ENCODE data around the gene DIAPH2.

DNA sequence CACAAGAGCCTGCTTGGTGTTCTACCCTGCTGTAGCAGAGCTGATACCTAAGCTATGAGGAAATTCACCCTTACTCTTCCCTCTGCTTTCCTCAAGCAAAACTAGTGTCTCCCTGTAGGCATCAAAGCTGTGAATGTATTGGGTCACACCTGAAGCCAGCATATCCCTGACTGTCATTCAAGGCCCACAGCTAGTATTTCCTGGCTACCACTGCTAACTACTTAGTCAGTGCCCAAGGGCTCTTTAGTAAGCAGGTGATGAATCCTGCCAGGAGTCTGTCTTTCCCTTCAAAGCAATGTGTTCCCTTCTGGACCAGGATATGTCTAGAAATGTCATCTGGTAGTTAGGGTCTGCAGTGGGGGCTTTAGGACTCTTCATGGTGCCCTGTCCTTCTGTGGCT is 324.7 kb downstream of the DIAPH2 start:
- TF ChIP-seq FOS (IDR thresholded peaks at IDR 0.05; ENCODE audit: extremely low read depth, insufficient read length), result no peak
- no peak for TF ChIP-seq SIN3A (IDR thresholded peaks at IDR 0.05; ENCODE audit: borderline replicate concordance in 2 of 2, control insufficient read depth in 1 of 2, low read depth in 2 of 2, low read length in 2 of 2)
- TF ChIP-seq GATAD2B (IDR thresholded peaks at IDR 0.05; ENCODE audit: borderline replicate concordance), result no peak
- TF ChIP-seq, protein P1, sequence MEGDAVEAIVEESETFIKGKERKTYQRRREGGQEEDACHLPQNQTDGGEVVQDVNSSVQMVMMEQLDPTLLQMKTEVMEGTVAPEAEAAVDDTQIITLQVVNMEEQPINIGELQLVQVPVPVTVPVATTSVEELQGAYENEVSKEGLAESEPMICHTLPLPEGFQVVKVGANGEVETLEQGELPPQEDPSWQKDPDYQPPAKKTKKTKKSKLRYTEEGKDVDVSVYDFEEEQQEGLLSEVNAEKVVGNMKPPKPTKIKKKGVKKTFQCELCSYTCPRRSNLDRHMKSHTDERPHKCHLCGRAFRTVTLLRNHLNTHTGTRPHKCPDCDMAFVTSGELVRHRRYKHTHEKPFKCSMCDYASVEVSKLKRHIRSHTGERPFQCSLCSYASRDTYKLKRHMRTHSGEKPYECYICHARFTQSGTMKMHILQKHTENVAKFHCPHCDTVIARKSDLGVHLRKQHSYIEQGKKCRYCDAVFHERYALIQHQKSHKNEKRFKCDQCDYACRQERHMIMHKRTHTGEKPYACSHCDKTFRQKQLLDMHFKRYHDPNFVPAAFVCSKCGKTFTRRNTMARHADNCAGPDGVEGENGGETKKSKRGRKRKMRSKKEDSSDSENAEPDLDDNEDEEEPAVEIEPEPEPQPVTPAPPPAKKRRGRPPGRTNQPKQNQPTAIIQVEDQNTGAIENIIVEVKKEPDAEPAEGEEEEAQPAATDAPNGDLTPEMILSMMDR (IDR thresholded peaks at IDR 0.05 in 2 of 3, conservative IDR thresholded peaks at IDR 0.05 in 1 of 3; ENCODE audit: insufficient read depth in 2 of 3, low read depth in 1 of 3, low read length in 3 of 3), result no peak
- no peak for TF ChIP-seq PYGO2 (tag; IDR thresholded peaks at IDR 0.05)
- no peak for TF ChIP-seq SP1 (CRISPR knock-in tag; IDR thresholded peaks at IDR 0.05)
- no peak for TF ChIP-seq ZNF217 (CRISPR knock-in tag; IDR thresholded peaks at IDR 0.05)
- TF ChIP-seq EZH2 (IDR thresholded peaks at IDR 0.05; ENCODE audit: borderline replicate concordance, low read depth, low read length), result no peak
- TF ChIP-seq, protein P2, sequence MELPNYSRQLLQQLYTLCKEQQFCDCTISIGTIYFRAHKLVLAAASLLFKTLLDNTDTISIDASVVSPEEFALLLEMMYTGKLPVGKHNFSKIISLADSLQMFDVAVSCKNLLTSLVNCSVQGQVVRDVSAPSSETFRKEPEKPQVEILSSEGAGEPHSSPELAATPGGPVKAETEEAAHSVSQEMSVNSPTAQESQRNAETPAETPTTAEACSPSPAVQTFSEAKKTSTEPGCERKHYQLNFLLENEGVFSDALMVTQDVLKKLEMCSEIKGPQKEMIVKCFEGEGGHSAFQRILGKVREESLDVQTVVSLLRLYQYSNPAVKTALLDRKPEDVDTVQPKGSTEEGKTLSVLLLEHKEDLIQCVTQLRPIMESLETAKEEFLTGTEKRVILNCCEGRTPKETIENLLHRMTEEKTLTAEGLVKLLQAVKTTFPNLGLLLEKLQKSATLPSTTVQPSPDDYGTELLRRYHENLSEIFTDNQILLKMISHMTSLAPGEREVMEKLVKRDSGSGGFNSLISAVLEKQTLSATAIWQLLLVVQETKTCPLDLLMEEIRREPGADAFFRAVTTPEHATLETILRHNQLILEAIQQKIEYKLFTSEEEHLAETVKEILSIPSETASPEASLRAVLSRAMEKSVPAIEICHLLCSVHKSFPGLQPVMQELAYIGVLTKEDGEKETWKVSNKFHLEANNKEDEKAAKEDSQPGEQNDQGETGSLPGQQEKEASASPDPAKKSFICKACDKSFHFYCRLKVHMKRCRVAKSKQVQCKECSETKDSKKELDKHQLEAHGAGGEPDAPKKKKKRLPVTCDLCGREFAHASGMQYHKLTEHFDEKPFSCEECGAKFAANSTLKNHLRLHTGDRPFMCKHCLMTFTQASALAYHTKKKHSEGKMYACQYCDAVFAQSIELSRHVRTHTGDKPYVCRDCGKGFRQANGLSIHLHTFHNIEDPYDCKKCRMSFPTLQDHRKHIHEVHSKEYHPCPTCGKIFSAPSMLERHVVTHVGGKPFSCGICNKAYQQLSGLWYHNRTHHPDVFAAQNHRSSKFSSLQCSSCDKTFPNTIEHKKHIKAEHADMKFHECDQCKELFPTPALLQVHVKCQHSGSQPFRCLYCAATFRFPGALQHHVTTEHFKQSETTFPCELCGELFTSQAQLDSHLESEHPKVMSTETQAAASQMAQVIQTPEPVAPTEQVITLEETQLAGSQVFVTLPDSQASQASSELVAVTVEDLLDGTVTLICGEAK (IDR thresholded peaks at IDR 0.05), result no peak
- TF ChIP-seq, protein P2 (CRISPR knock-in tag; IDR thresholded peaks at IDR 0.05), result no peak
